ENCODE results near the gene NOB1. TPM values are rescaled to one million over a fixed set of nuclear protein-coding genes. Genes with fewer than 3 reads are reported as not detected.
"Not testable (repeated sequence)": the region's sequence is repeated elsewhere in the genome, so short reads cannot be mapped to it uniquely, and the experiment has no call there.

The NOB1 gene
- total and polyA plus RNA-seq, 2 donors (not counting 1 experiment from before 2014, with no cell fraction given) = 42.3 to 44.9 TPM

GRCh38 chr16:69761983-69762813, 7.5 kb upstream of the NOB1 start, which contains the start of gene WWP2:
TSS of gene WWP2 (plus strand) at chr16:69762332. CDS start at chr16:69787011, 24,679 bp downstream.
- Mint-ChIP-seq H3K27ac (peak within 1 kb of the TSS; percentile 97), H3K9me3 (ENCODE audit: insufficient read depth) (no peaks in the 10 kb centered on the region), H3K4me1 (peaks cover 30% of the 10 kb centered on the region), H3K27me3 (no peaks in the 10 kb centered on the region), H3K4me3 (peak within 1 kb of the TSS; percentile 90)
- no peaks in the 10 kb centered on the region for H3K9me3 ChIP-seq (ENCODE audit: control extremely low read depth in 1 of 3, control insufficient read depth in 2 of 3, insufficient read depth in 1 of 3, low read length in 2 of 3)
- DNase-seq (peak; percentile 92), ATAC-seq (ENCODE audit: low read depth) (peak; percentile 82)
- no peaks in the 10 kb centered on the region for H4K20me1 ChIP-seq (ENCODE audit: control insufficient read depth, insufficient read depth, low read length, poor library complexity, severe bottlenecking)
- peak within 1 kb of the TSS; percentile 94 for H2AFZ ChIP-seq (ENCODE audit: insufficient read depth, low read depth, low read length, poor library complexity, severe bottlenecking)
- H3K36me3 ChIP-seq (replicated peaks in 1 of 2; ENCODE audit: control extremely low read depth in 1 of 2, control insufficient read depth in 1 of 2, extremely low read depth in 1 of 2, insufficient read depth in 2 of 2, low read length in 1 of 2) = no peaks in the 10 kb centered on the region
- TF ChIP-seq CTCF (IDR thresholded peaks at IDR 0.05) (no peak), EZH2 (IDR thresholded peaks at IDR 0.05; ENCODE audit: borderline replicate concordance, insufficient read depth, low read depth, low read length, poor library complexity, severe bottlenecking) (no peak)
- H3K27me3 ChIP-seq (replicated peaks in 1 of 4; ENCODE audit: control extremely low read depth in 1 of 4, control insufficient read depth in 3 of 4, insufficient read depth in 4 of 4, low read length in 3 of 4) = no peaks in the 10 kb centered on the region
- under 1% methylated on average over 68 of the region's 68 CpGs for WGBS (ENCODE audit: insufficient coverage)
- peak within 1 kb of the TSS; percentile 87 to 95 (median 92) for H3K4me3 ChIP-seq (ENCODE audit: control extremely low read depth in 1 of 5, extremely low read depth in 1 of 5, insufficient read depth in 1 of 5, low read depth in 2 of 5, low read length in 4 of 5)
- H3K79me2 ChIP-seq (ENCODE audit: control insufficient read depth, insufficient read depth, low read length) = peaks cover 73% of the 10 kb centered on the region
- peaks cover 14 to 23% of the 10 kb centered on the region in 2 donors for H3K4me1 ChIP-seq (ENCODE audit: control insufficient read depth in 2 of 2, insufficient read depth in 2 of 2, low read length in 2 of 2)
- peak within 1 kb of the TSS; percentile 96 for H3K9ac ChIP-seq (ENCODE audit: low read length)
- POLR2A ChIA-PET = interaction anchor here (0.6 to 1.7 kb wide), 5 partner anchors 8 to 271 kb away, joined by 3 to 9 read pairs (median 6); partner anchors contain the start of genes NOB1 and NQO1
- intact Hi-C loops (cut with micrococcal nuclease) = loop anchor here (1.0 to 2.0 kb wide), 5 partner anchors 8 to 423 kb away; partner anchors contain the start of genes COG8, CYB5B, NIP7 and NOB1
- H3K27ac ChIP-seq (ENCODE audit: low read length in 2 of 2) = peak within 1 kb of the TSS; percentile 92 to 98
- peak within 1 kb of the TSS; percentile 96 for H3K4me2 ChIP-seq (replicated peaks; ENCODE audit: low read depth, low read length, poor library complexity, severe bottlenecking)
- CTCF ChIA-PET = interaction anchor here (1.5 to 4.3 kb wide), 2 partner anchors 8 to 52 kb away, joined by 9 to 17 read pairs; partner anchors contain the start of gene NOB1

DNA sequence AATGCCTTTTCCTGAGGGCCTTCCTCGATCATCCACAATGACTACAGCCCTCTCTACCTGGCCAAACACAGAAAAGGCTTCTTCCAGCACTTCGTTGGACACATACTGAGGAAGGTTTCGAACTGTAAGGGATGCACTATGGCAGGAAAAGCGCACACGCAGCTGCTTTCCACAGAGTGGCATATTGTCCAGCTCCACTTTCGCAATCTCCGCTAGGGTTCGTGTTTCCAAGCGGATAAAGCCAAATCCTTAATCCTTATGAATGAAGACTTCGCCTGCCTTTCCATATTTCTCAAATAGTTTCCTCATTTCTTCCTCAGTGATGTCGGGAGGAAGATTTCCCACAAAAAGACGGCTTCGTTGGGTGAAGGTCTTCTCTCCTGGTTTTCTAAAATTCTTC, 2.6 kb upstream of the NOB1 start:
- H3K9ac ChIP-seq (ENCODE audit: low read length); H3K27me3 ChIP-seq (replicated peaks in 1 of 4; ENCODE audit: control extremely low read depth in 1 of 4, control insufficient read depth in 3 of 4, insufficient read depth in 4 of 4, low read length in 3 of 4); H3K4me3 ChIP-seq (ENCODE audit: control extremely low read depth in 1 of 5, extremely low read depth in 1 of 5, insufficient read depth in 1 of 5, low read depth in 2 of 5, low read length in 4 of 5); DNase-seq; H2AFZ ChIP-seq (ENCODE audit: insufficient read depth, low read depth, low read length, poor library complexity, severe bottlenecking); H3K4me3 Mint-ChIP-seq; H3K27ac Mint-ChIP-seq; POLR2A ChIA-PET; H4K20me1 ChIP-seq (ENCODE audit: control insufficient read depth, insufficient read depth, low read length, poor library complexity, severe bottlenecking); H3K9me3 Mint-ChIP-seq (ENCODE audit: insufficient read depth); H3K9me3 ChIP-seq (ENCODE audit: control extremely low read depth in 1 of 3, control insufficient read depth in 2 of 3, insufficient read depth in 1 of 3, low read length in 2 of 3); H3K27ac ChIP-seq (ENCODE audit: low read length in 2 of 2); ATAC-seq (ENCODE audit: low read depth); intact Hi-C loops (cut with micrococcal nuclease); H3K36me3 ChIP-seq (replicated peaks in 1 of 2; ENCODE audit: control extremely low read depth in 1 of 2, control insufficient read depth in 1 of 2, extremely low read depth in 1 of 2, insufficient read depth in 2 of 2, low read length in 1 of 2); H3K4me2 ChIP-seq (replicated peaks; ENCODE audit: low read depth, low read length, poor library complexity, severe bottlenecking); H3K27me3 Mint-ChIP-seq: not testable (repeated sequence)
- CTCF ChIA-PET = interaction anchor here (2.7 kb wide), 1 partner anchor 47 kb away, joined by 11 read pairs; no protein-coding TSS in a partner anchor
- peaks cover 23% of the 10 kb centered on the region for H3K4me1 Mint-ChIP-seq
- Histone ChIP-seq H3K4me1 (ENCODE audit: control insufficient read depth in 2 of 2, insufficient read depth in 2 of 2, low read length in 2 of 2) (peaks cover 16 to 30% of the 10 kb centered on the region in 2 donors), H3K79me2 (ENCODE audit: control insufficient read depth, insufficient read depth, low read length) (peaks cover 60% of the 10 kb centered on the region)
- WGBS (ENCODE audit: insufficient coverage) = 76% methylated on average over 4 of the region's 13 CpGs

Data from B cell (primary cell).